ENCODE data around the gene MTG1.

MTG1 gene

GRCh38 chr10:133457100-133457841 lies 63.3 kb downstream of the MTG1 start:
- Mint-ChIP-seq H3K4me3 (no peak overlapping the region), H3K27me3 (ENCODE audit: low read depth) (no peaks in the 10 kb centered on the region), H3K4me1 (no peaks in the 10 kb centered on the region), H3K9me3 (peaks cover 31% of the 10 kb centered on the region), H3K27ac (no peak overlapping the region), H3K36me3 (ENCODE audit: low read depth) (peaks cover 9% of the 10 kb centered on the region)
- TF ChIP-seq, protein P1, sequence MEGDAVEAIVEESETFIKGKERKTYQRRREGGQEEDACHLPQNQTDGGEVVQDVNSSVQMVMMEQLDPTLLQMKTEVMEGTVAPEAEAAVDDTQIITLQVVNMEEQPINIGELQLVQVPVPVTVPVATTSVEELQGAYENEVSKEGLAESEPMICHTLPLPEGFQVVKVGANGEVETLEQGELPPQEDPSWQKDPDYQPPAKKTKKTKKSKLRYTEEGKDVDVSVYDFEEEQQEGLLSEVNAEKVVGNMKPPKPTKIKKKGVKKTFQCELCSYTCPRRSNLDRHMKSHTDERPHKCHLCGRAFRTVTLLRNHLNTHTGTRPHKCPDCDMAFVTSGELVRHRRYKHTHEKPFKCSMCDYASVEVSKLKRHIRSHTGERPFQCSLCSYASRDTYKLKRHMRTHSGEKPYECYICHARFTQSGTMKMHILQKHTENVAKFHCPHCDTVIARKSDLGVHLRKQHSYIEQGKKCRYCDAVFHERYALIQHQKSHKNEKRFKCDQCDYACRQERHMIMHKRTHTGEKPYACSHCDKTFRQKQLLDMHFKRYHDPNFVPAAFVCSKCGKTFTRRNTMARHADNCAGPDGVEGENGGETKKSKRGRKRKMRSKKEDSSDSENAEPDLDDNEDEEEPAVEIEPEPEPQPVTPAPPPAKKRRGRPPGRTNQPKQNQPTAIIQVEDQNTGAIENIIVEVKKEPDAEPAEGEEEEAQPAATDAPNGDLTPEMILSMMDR (IDR thresholded peaks at IDR 0.05; ENCODE audit: unreplicated experiment in 3 of 3): no peak

GRCh38 chr10:133458021-133458709 lies 64.2 kb downstream of the MTG1 start:
- Mint-ChIP-seq H3K9me3 (peaks cover 29% of the 10 kb centered on the region), H3K4me3 (no peak overlapping the region), H3K36me3 (ENCODE audit: low read depth) (peaks cover 9% of the 10 kb centered on the region), H3K27me3 (ENCODE audit: low read depth) (no peaks in the 10 kb centered on the region), H3K4me1 (no peaks in the 10 kb centered on the region), H3K27ac (no peak overlapping the region)
- TF ChIP-seq, protein P1 (IDR thresholded peaks at IDR 0.05; ENCODE audit: unreplicated experiment in 3 of 3): no peak

DNA sequence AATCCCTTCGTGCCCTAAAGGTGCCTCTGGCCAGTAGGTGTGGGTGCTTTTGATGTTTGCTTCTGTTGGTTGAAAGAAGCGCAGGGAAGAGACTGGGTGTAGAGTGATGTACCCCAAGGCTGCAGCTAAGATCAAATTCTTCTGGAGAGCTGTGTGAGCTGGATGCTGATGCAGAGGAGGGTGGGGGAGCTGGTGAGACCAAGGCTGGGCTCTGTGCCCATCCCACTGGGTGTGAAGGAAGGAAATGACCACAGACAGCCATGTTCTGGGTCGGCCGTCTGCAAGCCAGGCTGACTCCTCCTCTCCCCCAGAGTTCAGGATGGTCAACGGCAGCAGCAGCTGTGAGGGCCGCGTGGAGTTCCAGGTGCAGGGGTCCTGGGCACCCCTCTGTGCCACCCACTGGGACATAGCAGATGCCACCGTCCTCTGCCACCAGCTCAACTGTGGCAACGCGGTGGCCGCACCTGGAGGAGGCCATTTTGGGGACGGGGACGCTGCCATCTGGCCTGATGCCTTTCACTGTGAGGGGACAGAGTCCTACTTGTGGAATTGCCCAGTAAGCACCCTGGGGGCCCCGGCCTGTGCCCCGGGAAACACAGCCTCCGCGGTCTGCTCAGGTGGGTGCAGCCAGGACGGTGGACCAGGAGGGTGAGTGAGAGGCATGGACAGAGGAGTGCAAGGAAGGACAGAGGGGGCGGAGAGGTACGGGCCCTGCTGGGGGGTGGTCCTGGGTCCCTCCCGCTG lies 64.9 kb downstream of the MTG1 start:
- no peak overlapping the region for H3K4me3 Mint-ChIP-seq
- no peaks in the 10 kb centered on the region for H3K27me3 Mint-ChIP-seq (ENCODE audit: low read depth)
- peaks cover 33% of the 10 kb centered on the region for H3K9me3 Mint-ChIP-seq
- TF ChIP-seq, protein P1 (IDR thresholded peaks at IDR 0.05; ENCODE audit: unreplicated experiment in 3 of 3): no peak
- H3K36me3 Mint-ChIP-seq (ENCODE audit: low read depth): peaks cover 9% of the 10 kb centered on the region
- no peaks in the 10 kb centered on the region for H3K4me1 Mint-ChIP-seq
- no peak overlapping the region for H3K27ac Mint-ChIP-seq

DNA sequence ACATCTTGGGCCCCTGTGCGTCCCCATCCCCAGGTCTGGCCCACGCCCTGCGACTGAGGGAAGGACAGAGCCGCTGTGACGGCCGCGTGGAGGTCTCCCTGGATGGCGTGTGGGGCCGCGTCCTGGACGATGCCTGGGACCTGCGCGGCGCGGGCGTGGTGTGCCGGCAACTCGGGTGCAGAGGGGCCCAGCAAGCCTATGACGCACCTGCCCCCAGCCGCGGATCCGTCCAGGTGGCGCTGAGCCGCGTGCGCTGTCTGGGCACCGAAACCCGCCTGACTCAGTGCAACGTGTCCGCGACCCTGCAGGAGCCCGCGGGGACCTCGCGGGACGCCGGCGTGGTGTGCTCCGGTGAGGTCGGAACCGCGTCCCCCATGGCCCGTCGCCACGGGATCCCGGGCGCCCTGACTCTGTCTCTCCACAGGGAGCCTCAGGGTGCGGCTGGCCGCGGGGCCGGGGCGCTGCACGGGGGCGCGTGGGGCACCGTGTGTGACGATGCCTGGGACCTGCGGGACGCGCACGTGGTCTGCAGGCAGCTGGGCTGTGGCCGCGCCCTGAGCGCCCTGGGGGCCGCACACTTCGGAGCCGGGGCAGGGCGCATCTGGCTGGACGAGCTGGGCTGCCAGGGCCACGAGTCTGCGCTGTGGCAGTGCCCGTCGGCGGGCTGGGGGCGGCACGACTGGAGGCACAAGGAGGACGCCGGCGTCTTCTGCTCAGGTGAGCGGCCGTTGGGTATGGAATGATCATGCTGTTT lies 65.7 kb downstream of the MTG1 start:
- no peaks in the 10 kb centered on the region for H3K4me1 Mint-ChIP-seq
- H3K27ac Mint-ChIP-seq: no peak overlapping the region
- peaks cover 9% of the 10 kb centered on the region for H3K36me3 Mint-ChIP-seq (ENCODE audit: low read depth)
- peaks cover 37% of the 10 kb centered on the region for H3K9me3 Mint-ChIP-seq
- no peaks in the 10 kb centered on the region for H3K27me3 Mint-ChIP-seq (ENCODE audit: low read depth)
- H3K4me3 Mint-ChIP-seq: no peak overlapping the region
- TF ChIP-seq, protein P1 (IDR thresholded peaks at IDR 0.05; ENCODE audit: unreplicated experiment in 3 of 3): no peak

DNA sequence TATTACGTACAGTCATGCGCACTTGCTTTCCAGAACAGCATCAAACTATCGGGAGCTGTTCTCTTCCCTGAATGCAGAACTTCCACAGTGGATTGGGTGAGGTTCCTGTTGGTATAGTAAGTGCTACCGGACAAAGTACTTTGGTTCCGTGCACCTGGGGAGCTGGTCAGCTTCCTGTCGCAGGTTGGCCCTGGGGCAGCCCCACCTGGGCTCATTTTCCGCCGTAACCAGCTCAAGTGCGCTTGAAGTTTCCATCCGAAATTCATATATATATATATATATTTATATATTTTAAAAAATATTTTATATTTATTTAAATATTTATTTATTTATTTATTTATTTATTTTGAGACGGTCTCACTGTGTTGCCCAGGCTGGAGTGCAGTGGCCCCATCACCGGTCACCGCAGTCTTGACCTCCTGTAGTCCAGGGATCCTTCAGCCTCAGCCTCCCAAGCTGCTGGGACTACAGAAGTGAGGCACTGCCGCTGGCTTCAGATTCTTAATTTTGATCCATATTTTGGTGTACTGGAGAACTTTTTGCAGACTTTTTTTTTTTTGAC lies 66.3 kb downstream of the MTG1 start:
- Mint-ChIP-seq H3K27me3 (ENCODE audit: low read depth) (no peaks in the 10 kb centered on the region), H3K9me3 (peaks cover 34% of the 10 kb centered on the region), H3K36me3 (ENCODE audit: low read depth) (peaks cover 9% of the 10 kb centered on the region), H3K4me3 (no peak overlapping the region), H3K27ac (no peak overlapping the region), H3K4me1 (no peaks in the 10 kb centered on the region)
- TF ChIP-seq, protein P1 (IDR thresholded peaks at IDR 0.05; ENCODE audit: unreplicated experiment in 3 of 3): no peak

Data from nephron (organoid).